DLD1 (cell line): ENCODE data around the gene ADGRV1.
"Not testable (repeated sequence)": the region's sequence is repeated elsewhere in the genome, so short reads cannot be mapped to it uniquely, and the experiment has no call there.

Source experiments
- in situ Hi-C: cut with HindIII; loops from 2 replicates; pipeline ENCODE4 v1.10.0; 2017; ENCODE audit warnings: low sequenced_read_pairs

The ADGRV1 gene

DNA sequence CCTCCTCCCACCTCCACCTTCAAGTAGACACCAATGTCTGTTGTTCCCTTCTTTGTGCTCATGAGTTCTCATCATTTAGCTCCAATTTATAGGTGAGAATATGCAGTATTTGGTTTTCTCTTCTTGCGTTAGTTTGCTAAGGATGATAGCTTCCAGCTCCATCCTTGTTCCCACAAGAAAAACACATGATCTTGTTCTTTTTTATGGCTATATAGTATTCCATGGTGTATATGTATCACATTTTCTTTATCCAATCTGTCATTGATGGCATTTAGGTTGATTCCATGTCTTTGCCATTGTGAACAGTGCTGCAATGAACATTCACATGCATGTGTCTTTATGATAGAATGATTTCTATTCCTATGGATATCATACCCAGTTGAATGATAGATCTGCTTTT, 454.3 kb downstream of the ADGRV1 start:
- in situ Hi-C loops, result not testable (repeated sequence)

- in situ Hi-C loops, result no loop called here
These were observed 457.7 kb downstream of the ADGRV1 start for GRCh38 chr5:91016322-91016721.

GRCh38 chr5:91016954-91017700, 458.5 kb downstream of the ADGRV1 start:
- in situ Hi-C loops, result no loop called here

GRCh38 chr5:91018200-91018599, 459.6 kb downstream of the ADGRV1 start:
- in situ Hi-C loops, result no loop called here

DNA sequence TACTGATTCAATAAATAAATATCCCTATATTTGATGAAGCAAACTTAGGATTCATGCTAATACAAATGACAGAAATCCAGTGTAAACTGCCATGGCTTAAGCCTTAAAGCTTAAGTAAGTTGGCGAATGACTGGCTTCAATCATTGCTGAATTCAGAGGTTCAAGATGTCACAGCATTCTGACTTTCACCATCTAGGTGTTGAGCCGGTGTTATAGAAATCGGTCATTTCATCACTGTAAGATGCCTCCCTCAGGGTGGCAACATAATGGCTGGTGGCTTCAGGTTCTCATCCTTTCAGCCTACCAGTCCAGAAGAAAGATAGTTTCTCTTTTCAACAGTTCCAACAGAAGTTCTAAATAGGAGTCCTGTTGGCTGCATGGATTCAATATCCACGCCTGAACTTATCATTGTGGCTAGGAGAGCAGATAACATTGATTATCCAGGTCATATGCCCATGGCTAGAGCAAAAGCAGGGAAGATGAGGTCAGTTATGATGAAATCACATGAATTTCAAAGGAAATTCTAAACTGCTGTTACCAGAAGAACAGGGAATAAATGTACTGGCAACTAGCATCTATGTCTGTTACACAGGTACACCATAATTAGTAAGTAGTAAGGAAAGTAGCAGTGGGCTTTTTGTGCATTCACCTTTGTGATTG, 460.2 kb downstream of the ADGRV1 start:
- in situ Hi-C loops, result no loop called here

DNA sequence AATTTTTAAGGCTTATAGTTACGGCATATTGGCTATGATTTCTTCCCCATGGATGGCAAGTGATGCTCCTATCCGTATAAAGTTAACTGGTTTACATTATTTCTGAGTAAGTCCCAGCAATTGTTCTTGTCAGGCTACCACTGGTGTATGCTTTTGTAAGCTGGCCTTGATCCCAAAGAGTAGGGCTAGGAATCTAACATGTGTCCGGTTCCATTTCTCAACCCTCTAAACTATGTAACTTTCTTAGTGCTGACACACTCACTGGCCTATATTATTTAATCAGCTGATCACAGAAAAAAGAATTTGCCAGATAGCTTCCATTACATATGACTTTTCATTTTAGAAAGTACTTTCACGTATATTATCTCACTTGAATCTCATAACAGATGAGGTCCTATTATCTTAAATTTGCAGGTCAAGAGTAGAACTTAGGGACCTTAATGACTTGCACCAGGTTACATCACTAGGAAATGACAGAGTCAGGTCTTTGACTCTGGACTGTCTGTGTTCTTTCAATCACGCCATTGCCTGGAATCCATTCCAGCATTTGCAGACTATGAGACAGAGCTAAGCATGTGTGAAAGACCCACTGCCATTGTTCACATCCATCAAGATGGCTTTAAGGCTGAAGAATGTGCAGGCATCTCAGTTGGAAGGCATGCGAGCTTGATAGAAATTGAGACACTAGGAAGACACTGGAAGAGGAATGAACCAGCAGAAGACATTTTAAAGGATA, 461.6 kb downstream of the ADGRV1 start:
- in situ Hi-C loops, result no loop called here

- in situ Hi-C loops, result no loop called here
These were observed 463.9 kb downstream of the ADGRV1 start for GRCh38 chr5:91022518-91022917.

DNA sequence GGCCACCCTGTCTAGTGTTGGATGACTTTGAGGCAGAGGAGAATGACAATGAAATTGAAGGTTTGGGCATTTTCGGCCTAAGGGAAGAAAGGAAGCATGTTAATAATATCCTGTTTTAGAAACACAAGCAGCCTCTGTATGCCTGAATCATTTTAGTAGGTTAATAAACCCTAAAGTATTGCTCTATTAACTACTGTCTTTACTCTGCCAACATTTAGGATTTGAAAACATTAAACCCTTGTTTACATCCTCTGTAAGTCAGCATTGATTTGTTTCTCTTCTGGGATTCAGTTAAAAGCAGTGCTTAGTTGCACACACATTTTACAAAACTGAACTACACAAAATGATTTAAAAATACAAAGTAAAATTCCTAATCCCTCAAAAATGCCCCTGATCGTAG, 465.6 kb downstream of the ADGRV1 start:
- in situ Hi-C loops, result no loop called here

DNA sequence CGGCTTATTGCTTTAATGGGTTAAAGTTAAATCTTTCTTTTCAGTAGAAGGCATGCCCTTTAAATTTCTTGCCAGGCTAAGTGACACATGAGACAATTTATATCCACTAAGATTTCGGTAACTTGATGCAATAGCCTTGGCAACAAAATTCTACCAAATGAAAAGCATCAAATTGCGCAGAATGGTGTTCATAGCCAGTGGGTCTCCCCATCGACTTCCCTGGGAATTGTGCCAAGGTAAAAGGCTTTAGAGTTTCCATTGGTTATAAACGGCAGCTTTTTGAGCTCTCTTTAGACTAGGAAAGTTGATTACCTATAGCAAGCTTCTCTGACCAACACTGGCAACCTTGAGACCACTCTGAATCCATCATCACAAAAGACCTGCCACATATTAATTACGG, 466.1 kb downstream of the ADGRV1 start:
- in situ Hi-C loops, result no loop called here

- in situ Hi-C loops, result no loop called here
These were observed 466.9 kb downstream of the ADGRV1 start for GRCh38 chr5:91025449-91025848.

DNA sequence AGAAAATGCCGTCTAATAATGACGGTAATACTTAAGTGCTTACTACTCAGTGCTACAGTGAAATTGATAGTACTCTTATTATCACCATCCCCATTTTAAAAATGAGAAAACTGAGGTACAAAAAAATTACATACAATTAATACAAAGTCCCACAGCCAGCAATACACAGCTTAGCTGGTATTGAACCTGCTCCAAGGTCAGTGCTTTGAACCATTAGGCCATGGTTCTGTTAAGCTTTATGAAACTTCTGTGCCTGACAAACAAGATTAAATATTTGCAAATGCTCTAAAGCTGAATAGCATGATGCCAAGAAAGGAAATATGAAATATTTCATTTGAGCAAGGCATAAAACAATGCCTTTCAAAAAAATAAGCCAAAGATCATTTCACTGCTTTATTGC, 467.4 kb downstream of the ADGRV1 start:
- in situ Hi-C loops, result no loop called here

- in situ Hi-C loops, result no loop called here
These were observed 467.9 kb downstream of the ADGRV1 start for GRCh38 chr5:91026466-91026865.

GRCh38 chr5:91027405-91028139, 469.0 kb downstream of the ADGRV1 start:
- in situ Hi-C loops, result no loop called here

- in situ Hi-C loops, result no loop called here
These were observed 469.9 kb downstream of the ADGRV1 start for GRCh38 chr5:91028499-91028956.

DNA sequence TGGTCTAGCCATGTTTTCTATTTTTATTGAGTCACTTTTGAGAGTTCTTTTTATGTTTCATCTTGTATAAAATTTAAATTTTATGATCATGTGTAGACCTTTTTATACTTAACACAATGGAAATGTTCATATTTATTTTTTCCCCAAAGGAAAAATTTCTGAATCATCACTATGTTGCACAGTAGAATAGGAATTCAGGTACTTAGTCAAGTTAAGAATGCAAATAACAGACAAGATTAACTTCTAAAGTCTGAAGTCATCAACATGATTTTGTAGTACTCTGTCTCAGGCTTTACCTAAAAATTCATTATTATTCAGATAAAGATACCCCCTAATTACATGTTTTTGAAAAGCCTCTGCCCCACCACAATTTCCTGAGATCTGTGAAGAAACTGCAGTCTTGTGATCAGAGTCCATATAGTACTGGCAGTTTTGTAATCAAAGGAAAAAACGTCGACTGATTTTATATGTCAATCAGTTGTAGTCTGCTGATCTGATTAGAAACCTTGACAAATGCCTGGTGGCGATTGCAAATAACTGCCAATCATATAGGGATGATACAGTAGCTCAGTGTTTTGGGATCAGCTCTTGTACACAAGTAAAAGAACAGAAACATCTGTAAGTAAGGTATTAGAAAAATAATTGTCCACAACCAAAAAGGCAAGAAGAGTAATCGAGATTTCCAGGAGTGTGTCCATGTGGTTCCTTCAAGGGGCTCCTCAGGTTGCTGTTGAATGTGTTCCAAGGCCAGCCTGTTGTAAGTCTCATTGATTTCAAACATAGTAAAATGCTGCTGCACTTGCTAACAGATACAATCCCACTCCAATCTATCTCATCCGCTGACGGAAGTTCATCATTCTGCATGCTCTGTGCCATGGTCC, 472.2 kb downstream of the ADGRV1 start:
- in situ Hi-C loops, result no loop called here

DNA sequence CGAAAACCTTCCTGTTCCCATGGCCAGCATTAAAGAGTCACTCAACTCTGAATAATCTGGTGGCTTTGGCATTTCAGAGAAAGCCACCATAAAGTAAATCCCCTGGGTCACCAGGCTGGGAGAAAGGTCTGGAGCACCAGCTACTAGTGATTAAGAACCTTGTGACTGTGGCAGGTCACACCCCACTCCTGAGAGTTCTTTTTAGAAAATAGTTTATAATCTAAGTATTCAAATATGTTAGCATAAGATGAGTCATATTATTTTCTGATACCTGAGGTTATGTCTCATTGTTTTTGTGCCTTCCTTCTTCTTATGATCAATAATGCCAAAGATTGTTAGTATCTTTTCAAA, 472.8 kb downstream of the ADGRV1 start:
- in situ Hi-C loops, result no loop called here

DNA sequence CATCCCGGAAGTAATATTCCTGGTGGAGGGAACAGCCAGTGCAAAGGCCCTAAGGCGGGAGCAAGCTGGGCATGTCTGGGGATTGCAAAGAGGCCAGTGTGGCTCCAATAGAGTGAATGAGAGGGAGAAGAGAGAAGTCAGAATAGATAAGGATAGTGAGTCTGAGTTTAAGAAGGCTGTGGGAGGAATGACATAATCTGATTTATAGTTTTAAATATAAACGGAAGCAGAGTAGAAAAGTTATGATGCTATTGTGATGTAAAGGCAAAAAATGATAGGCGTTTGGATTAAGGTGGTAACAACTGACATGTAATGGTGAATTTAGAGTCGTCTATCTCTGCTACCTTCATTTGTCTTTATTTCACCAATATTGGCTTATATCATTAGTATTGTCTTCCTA, 473.5 kb downstream of the ADGRV1 start:
- in situ Hi-C loops, result no loop called here

DNA sequence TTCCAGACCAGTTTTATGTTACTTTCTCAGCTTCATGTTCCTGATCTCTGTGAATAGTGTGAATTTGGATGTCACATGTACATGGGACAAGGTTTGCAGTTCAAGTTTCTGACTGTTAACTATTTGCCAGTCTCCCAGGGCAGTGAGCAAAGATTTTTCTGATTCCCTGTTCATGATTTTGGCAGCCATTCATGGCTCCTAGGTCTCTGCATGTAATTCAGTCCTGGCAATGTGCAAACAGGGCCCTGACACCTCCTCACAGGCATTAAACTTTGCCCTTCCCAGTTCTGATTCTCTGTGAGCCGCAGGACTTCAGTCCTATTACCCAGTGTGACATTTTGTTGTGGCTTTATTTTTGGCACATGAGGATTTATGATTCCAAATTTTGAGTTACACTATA, 474.8 kb downstream of the ADGRV1 start:
- in situ Hi-C loops, result no loop called here

- in situ Hi-C loops, result no loop called here
These were observed 479.7 kb downstream of the ADGRV1 start for GRCh38 chr5:91038180-91038808.

DNA sequence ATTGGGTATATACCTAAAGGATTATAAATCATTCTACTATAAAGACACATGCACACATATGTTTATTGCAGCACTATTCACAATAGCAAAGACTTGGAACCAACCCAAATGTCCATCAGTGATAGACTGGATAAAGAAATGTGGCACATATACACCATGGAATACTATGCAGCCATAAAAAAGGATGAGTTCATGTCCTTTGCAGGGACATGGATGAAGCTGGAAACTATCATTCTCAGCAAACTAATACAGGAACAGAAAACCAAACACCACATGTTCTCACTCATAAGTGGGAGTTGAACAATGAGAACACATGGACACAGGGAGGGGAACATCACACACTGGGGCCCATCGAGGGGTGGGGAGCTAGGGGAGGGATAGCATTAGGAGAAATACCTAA, 482.5 kb downstream of the ADGRV1 start:
- in situ Hi-C loops, result not testable (repeated sequence)
